Activated CD4-positive, alpha-beta T cell treated with anti-CD3 and anti-CD28 coated beads, Interleukin-2, amount 10 ng/mL, durations not matched to agents 7 days and 5 days (primary cell): ENCODE results near the gene POLK. TPM values are rescaled to one million over a fixed set of nuclear protein-coding genes. Genes with fewer than 3 reads are reported as not detected.
"Not testable (repeated sequence)": the region's sequence is repeated elsewhere in the genome, so short reads cannot be mapped to it uniquely, and the experiment has no call there.

Experiments used
- CTCF ChIA-PET: fragments of 350-600 bp; sonication (Branson Sonifier 250); formaldehyde crosslinking; loops from one replicate; lab custom pipeline; 2021; ENCODE audit warnings: antibody characterized with exemption; lab: Charles Lee
- POLR2A ChIA-PET: fragments of 350-600 bp; sonication (Branson Sonifier 250); formaldehyde crosslinking; loops from one replicate; lab custom pipeline; 2021; ENCODE audit warnings: antibody characterized with exemption; lab: Charles Lee
- DNase-seq: peaks from one replicate; pipeline ENCODE4 v3.0.0-alpha.2; 2020
- H3K27ac Mint-ChIP-seq: one replicate; pipeline ENCODE4 v1.8.0; 2021; ENCODE audit warnings: mild to moderate bottlenecking, moderate library complexity, mixed read lengths
- H3K27me3 Mint-ChIP-seq: one replicate; pipeline ENCODE4 v1.8.0; 2021; ENCODE audit warnings: mixed read lengths
- H3K36me3 Mint-ChIP-seq: one replicate; pipeline ENCODE4 v1.8.0; 2021; ENCODE audit warnings: low read depth, mixed read lengths
- H3K4me1 Mint-ChIP-seq: one replicate; pipeline ENCODE4 v1.8.0; 2021; ENCODE audit warnings: mixed read lengths
- H3K4me3 Mint-ChIP-seq: one replicate; pipeline ENCODE4 v1.8.0; 2021; ENCODE audit warnings: mild to moderate bottlenecking, moderate library complexity, mixed read lengths
- H3K9me3 Mint-ChIP-seq: one replicate; pipeline ENCODE4 v1.8.0; 2021; ENCODE audit warnings: mixed read lengths
- total RNA-seq, 2 experiments: library from RNA; stranded (reverse); gene quantifications; one replicate each; pipeline ENCODE4 v1.2.3, GENCODE V29; 2021

Gene POLK
- total RNA-seq, 2 experiments from 2014 or later, result 27.1 to 30.3 TPM

DNA sequence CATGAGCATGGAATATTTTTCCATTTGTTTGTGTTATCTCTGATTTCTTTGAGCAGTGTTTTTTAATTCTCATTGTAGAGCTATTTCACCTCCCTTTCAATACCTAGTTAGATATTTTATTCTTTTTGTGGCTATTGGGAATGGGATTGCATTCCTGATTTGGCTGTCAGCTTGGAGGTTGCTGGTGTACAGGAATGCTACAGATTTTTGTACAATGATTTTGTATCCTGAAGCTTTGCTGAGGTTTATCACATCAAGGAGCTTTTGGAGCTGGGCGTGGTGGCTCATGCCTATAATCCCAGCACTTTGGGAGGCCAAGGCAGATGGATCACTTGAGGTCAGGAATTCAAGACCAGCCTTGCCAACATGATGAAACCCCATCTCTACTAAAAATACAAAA lies 22.0 kb downstream of the POLK start:
- H3K27ac Mint-ChIP-seq, H3K4me3 Mint-ChIP-seq, H3K27me3 Mint-ChIP-seq, DNase-seq, H3K4me1 Mint-ChIP-seq, POLR2A ChIA-PET: not testable (repeated sequence)
- peaks cover 23% of the 10 kb centered on the region for H3K9me3 Mint-ChIP-seq
- CTCF ChIA-PET, result interaction anchor here (0.7 kb wide), 1 partner anchor 189 kb away, joined by 3 read pairs; no protein-coding TSS in a partner anchor
- H3K36me3 Mint-ChIP-seq, result peaks cover 49% of the 10 kb centered on the region

- Mint-ChIP-seq H3K36me3 (peaks cover 46% of the 10 kb centered on the region), H3K9me3 (peaks cover 23% of the 10 kb centered on the region), H3K27me3 (no peaks in the 10 kb centered on the region), H3K27ac (no peak overlapping the region), H3K4me3 (no peak overlapping the region), H3K4me1 (peaks cover 9% of the 10 kb centered on the region)
- DNase-seq, result no peak
- POLR2A ChIA-PET, result no interaction called here
- CTCF ChIA-PET, result no interaction called here
Observed at GRCh38 chr5:75534734-75535133, 23.0 kb downstream of the POLK start.

GRCh38 chr5:75536147-75536546 lies 24.5 kb downstream of the POLK start:
- Mint-ChIP-seq H3K27me3 (no peaks in the 10 kb centered on the region), H3K4me1 (peaks cover 8% of the 10 kb centered on the region), H3K9me3 (peaks cover 23% of the 10 kb centered on the region), H3K36me3 (peaks cover 48% of the 10 kb centered on the region), H3K4me3 (no peak overlapping the region), H3K27ac (no peak overlapping the region)
- DNase-seq, result no peak
- ChIA-PET CTCF (interaction anchor here (0.6 to 1.0 kb wide), 4 partner anchors 24 to 192 kb away, joined by 3 read pairs; partner anchors contain the start of gene POLK), POLR2A (no interaction called here)

- ChIA-PET CTCF (interaction anchor here (0.6 to 1.0 kb wide), 2 partner anchors 25 to 193 kb away, joined by 3 read pairs; partner anchors contain the start of gene POLK), POLR2A (no interaction called here)
- H3K9me3 Mint-ChIP-seq, result peaks cover 21% of the 10 kb centered on the region
- DNase-seq, result no peak
- H3K36me3 Mint-ChIP-seq, result peaks cover 48% of the 10 kb centered on the region
- H3K27ac Mint-ChIP-seq, result no peak overlapping the region
- no peaks in the 10 kb centered on the region for H3K27me3 Mint-ChIP-seq
- peaks cover 8% of the 10 kb centered on the region for H3K4me1 Mint-ChIP-seq
- no peak overlapping the region for H3K4me3 Mint-ChIP-seq
Observed at GRCh38 chr5:75536694-75537360, 25.1 kb downstream of the POLK start.

DNA sequence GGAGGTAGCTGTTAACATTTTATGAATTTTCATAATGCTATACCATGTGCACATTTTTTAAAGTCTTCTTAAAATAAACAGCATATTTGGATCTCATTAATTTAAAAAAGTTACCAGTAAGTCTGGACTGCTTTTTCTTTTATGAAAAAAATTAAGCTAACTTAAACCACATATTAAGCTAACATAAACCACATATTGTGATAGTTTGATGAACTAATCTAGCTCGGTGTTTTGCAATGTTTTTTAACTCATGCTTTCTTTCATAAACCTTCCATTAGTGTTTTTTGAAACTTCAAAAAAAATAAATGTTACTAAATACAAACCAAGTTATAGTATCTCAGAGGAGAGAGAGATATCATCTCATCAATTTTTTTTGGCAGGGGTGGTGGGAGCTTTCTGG lies 26.5 kb downstream of the POLK start:
- Mint-ChIP-seq H3K27ac (peak overlapping the region; percentile 25), H3K36me3 (peaks cover 35% of the 10 kb centered on the region), H3K4me3 (no peak overlapping the region), H3K27me3 (no peaks in the 10 kb centered on the region), H3K9me3 (peaks cover 16% of the 10 kb centered on the region), H3K4me1 (peaks cover 9% of the 10 kb centered on the region)
- ChIA-PET CTCF (interaction anchor here (1.1 kb wide), 1 partner anchor 14 kb away, joined by 5 read pairs; no protein-coding TSS in a partner anchor), POLR2A (no interaction called here)
- DNase-seq, result no peak

GRCh38 chr5:75545131-75545530 lies 33.4 kb downstream of the POLK start:
- POLR2A ChIA-PET, result no interaction called here
- Mint-ChIP-seq H3K27ac (no peak overlapping the region), H3K4me1 (peaks cover 1% of the 10 kb centered on the region), H3K36me3 (peaks cover 23% of the 10 kb centered on the region), H3K4me3 (no peak overlapping the region), H3K9me3 (peaks cover 2% of the 10 kb centered on the region), H3K27me3 (no peaks in the 10 kb centered on the region)
- CTCF ChIA-PET, result interaction anchor here (0.6 kb wide), 1 partner anchor 540 kb away, joined by 3 read pairs; no protein-coding TSS in a partner anchor
- DNase-seq, result no peak

DNA sequence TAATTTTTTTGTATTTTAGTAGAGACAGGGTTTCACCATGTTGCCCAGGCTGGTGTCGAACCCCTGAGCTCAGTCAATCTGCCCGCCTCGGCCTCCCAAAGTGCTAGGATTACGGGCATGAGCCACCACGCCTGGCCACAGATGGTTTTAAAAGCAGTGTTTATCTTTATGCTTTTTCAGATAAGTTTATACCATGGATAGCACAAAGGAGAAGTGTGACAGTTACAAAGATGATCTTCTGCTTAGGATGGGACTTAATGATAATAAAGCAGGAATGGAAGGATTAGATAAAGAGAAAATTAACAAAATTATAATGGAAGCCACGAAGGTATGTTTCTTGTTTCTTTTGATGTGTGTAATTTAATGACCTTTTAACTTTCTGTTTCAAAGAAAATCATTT lies 35.1 kb downstream of the POLK start:
- H3K36me3 Mint-ChIP-seq, result peaks cover 22% of the 10 kb centered on the region
- H3K27ac Mint-ChIP-seq, result no peak overlapping the region
- no peak overlapping the region for H3K4me3 Mint-ChIP-seq
- CTCF ChIA-PET, result no interaction called here
- DNase-seq, result no peak
- peaks cover 2% of the 10 kb centered on the region for H3K9me3 Mint-ChIP-seq
- peaks cover 1% of the 10 kb centered on the region for H3K4me1 Mint-ChIP-seq
- no peaks in the 10 kb centered on the region for H3K27me3 Mint-ChIP-seq
- POLR2A ChIA-PET, result no interaction called here

GRCh38 chr5:75547812-75548211 lies 36.1 kb downstream of the POLK start:
- Mint-ChIP-seq H3K36me3 (peaks cover 27% of the 10 kb centered on the region), H3K9me3 (peaks cover 2% of the 10 kb centered on the region), H3K4me1 (no peaks in the 10 kb centered on the region), H3K4me3 (no peak overlapping the region), H3K27me3 (no peaks in the 10 kb centered on the region), H3K27ac (peak overlapping the region; percentile 31)
- DNase-seq, result no peak
- CTCF ChIA-PET, result no interaction called here
- POLR2A ChIA-PET, result no interaction called here

DNA sequence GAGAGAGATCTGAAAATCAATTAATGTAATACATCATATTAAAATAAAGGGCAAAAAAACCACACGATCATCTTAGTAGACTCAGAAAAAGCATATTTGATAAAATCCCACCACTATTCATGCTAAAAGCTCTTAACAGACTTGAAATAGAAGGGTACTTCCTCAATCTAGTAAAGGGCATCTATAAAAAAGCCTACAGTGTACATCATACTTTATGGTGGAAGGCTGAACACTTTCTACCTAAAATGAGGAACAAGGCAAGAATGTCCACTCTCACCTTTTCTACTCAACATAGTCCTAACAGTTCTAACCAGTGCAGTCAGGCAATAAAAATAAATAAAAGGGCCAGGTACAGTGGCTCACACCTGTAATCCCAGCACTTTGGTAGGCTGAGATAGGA lies 38.9 kb downstream of the POLK start:
- ChIA-PET POLR2A (no interaction called here), CTCF (no interaction called here)
- Mint-ChIP-seq H3K4me1 (no peaks in the 10 kb centered on the region), H3K9me3 (no peaks in the 10 kb centered on the region), H3K27ac (no peak overlapping the region), H3K4me3 (no peak overlapping the region), H3K36me3 (peaks cover 40% of the 10 kb centered on the region), H3K27me3 (no peaks in the 10 kb centered on the region)
- no peak for DNase-seq

GRCh38 chr5:75551471-75551870 lies 39.8 kb downstream of the POLK start:
- CTCF ChIA-PET, result interaction anchor here (0.7 kb wide), 1 partner anchor 30 kb away, joined by 3 read pairs; no protein-coding TSS in a partner anchor
- no peaks in the 10 kb centered on the region for H3K9me3 Mint-ChIP-seq
- peaks cover 45% of the 10 kb centered on the region for H3K36me3 Mint-ChIP-seq
- H3K27me3 Mint-ChIP-seq, result no peaks in the 10 kb centered on the region
- DNase-seq, result no peak
- no peak overlapping the region for H3K27ac Mint-ChIP-seq
- peaks cover 1% of the 10 kb centered on the region for H3K4me1 Mint-ChIP-seq
- POLR2A ChIA-PET, result no interaction called here
- no peak overlapping the region for H3K4me3 Mint-ChIP-seq

- H3K36me3 Mint-ChIP-seq, result peaks cover 55% of the 10 kb centered on the region
- ChIA-PET CTCF (interaction anchor here (1.1 kb wide), 1 partner anchor 10 kb away, joined by 3 read pairs; no protein-coding TSS in a partner anchor), POLR2A (no interaction called here)
- no peak overlapping the region for H3K27ac Mint-ChIP-seq
- H3K4me1 Mint-ChIP-seq, result peaks cover 1% of the 10 kb centered on the region
- no peak overlapping the region for H3K4me3 Mint-ChIP-seq
- H3K27me3 Mint-ChIP-seq, result no peaks in the 10 kb centered on the region
- DNase-seq, result no peak
- H3K9me3 Mint-ChIP-seq, result no peaks in the 10 kb centered on the region
Observed at GRCh38 chr5:75552764-75553163, 41.1 kb downstream of the POLK start.

GRCh38 chr5:75553358-75553757 lies 41.7 kb downstream of the POLK start:
- Mint-ChIP-seq H3K9me3 (no peaks in the 10 kb centered on the region), H3K4me1 (peaks cover 1% of the 10 kb centered on the region), H3K36me3 (peaks cover 60% of the 10 kb centered on the region), H3K27me3 (no peaks in the 10 kb centered on the region), H3K27ac (no peak overlapping the region), H3K4me3 (no peak overlapping the region)
- CTCF ChIA-PET, result no interaction called here
- DNase-seq, result no peak
- POLR2A ChIA-PET, result no interaction called here

DNA sequence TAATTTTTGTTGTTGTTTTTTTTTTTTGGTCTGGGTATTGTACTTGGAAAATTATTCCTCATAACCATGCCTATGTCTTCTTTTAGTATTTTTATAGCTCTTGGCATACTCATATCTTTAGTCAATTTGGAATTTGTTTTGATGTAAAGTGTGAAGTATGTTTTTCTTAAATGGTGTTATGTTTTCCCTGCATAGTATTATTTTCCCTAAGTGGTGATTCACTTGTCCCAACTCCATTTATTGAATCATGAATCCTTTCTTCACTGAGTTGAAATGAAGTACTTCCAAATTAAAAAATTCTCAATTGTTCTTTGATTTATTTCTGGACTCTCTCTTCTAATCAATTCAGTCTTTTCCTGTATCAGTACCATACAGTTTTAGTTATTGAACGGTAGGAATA lies 46.5 kb downstream of the POLK start:
- ChIA-PET POLR2A (no interaction called here), CTCF (interaction anchor here (0.6 kb wide), 1 partner anchor 846 kb away, joined by 4 read pairs; no protein-coding TSS in a partner anchor)
- H3K36me3 Mint-ChIP-seq, result peaks cover 74% of the 10 kb centered on the region
- DNase-seq, result no peak
- H3K9me3 Mint-ChIP-seq, result peaks cover 22% of the 10 kb centered on the region
- no peak overlapping the region for H3K27ac Mint-ChIP-seq
- peaks cover 1% of the 10 kb centered on the region for H3K4me1 Mint-ChIP-seq
- no peak overlapping the region for H3K4me3 Mint-ChIP-seq
- no peaks in the 10 kb centered on the region for H3K27me3 Mint-ChIP-seq
